ENCODE measurements around the gene CREBBP.

The CREBBP gene

DNA sequence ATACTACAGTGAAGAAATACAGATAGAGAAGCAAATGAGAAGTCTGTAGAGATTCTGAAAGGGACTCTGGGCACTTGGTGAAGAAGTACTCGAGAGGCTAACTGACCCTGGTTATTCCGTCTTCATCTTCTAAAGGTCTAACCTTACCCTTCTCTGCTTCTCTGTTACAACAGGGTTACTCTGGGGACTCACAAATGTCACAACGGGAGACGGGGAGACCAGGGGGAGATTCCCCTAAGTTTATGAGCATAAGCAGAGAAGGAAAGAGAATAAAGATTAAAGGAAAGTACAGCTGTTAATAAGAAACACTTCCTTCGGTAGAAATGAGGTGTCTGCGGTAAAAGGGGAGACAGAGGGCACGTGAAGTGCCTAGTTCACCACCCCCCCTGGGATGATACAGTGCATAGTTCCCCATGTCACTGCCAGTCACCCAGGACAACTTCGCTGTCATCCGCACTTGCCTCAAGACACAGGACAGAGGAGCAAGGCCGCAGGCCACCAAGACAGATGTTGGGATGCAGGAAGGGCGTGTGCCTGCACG lies 88.0 kb downstream of the CREBBP start:
- Histone ChIP-seq H3K27ac (no peak overlapping the region), H3K36me3 (replicated peaks) (peaks cover 24% of the 10 kb centered on the region), H3K27me3 (replicated peaks) (no peaks in the 10 kb centered on the region), H3K4me3 (ENCODE audit: low read depth, low read length) (no peak overlapping the region)
- TF ChIP-seq, protein P1, sequence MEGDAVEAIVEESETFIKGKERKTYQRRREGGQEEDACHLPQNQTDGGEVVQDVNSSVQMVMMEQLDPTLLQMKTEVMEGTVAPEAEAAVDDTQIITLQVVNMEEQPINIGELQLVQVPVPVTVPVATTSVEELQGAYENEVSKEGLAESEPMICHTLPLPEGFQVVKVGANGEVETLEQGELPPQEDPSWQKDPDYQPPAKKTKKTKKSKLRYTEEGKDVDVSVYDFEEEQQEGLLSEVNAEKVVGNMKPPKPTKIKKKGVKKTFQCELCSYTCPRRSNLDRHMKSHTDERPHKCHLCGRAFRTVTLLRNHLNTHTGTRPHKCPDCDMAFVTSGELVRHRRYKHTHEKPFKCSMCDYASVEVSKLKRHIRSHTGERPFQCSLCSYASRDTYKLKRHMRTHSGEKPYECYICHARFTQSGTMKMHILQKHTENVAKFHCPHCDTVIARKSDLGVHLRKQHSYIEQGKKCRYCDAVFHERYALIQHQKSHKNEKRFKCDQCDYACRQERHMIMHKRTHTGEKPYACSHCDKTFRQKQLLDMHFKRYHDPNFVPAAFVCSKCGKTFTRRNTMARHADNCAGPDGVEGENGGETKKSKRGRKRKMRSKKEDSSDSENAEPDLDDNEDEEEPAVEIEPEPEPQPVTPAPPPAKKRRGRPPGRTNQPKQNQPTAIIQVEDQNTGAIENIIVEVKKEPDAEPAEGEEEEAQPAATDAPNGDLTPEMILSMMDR (IDR thresholded peaks at IDR 0.05; ENCODE audit: low read depth, low read length, missing control alignments) = no peak
- in situ Hi-C loops (cut with HindIII; ENCODE audit: low pct_ligation_motif_present, low sequenced_read_pairs) = no loop called here
- no peak for DNase-seq

DNA sequence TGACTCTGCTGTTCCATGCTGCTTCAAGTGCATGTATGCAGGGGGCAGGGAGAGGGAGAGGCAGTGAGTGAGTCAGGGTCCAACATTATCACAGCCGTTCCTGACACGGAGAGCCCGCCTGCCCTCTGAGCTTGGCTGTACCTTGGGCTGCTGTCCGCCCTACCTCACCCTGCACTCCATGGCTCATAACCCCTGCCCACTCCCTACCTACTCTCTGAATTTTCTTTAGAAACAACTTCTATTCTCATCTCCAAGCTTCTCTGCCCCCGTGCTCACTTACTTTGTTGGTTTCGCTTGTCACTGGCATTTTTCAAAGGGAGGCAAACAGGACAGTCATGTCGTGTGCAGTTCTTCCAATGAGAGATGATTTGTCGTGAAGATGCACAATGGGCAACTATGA lies 88.8 kb downstream of the CREBBP start:
- TF ChIP-seq, protein P1 (IDR thresholded peaks at IDR 0.05; ENCODE audit: low read depth, low read length, missing control alignments) = no peak
- DNase-seq = no peak
- no peaks in the 10 kb centered on the region for H3K27me3 ChIP-seq (replicated peaks)
- H3K27ac ChIP-seq = no peak overlapping the region
- H3K36me3 ChIP-seq (replicated peaks) = peaks cover 24% of the 10 kb centered on the region
- H3K4me3 ChIP-seq (ENCODE audit: low read depth, low read length) = no peak overlapping the region
- in situ Hi-C loops (cut with HindIII; ENCODE audit: low pct_ligation_motif_present, low sequenced_read_pairs) = no loop called here

DNA sequence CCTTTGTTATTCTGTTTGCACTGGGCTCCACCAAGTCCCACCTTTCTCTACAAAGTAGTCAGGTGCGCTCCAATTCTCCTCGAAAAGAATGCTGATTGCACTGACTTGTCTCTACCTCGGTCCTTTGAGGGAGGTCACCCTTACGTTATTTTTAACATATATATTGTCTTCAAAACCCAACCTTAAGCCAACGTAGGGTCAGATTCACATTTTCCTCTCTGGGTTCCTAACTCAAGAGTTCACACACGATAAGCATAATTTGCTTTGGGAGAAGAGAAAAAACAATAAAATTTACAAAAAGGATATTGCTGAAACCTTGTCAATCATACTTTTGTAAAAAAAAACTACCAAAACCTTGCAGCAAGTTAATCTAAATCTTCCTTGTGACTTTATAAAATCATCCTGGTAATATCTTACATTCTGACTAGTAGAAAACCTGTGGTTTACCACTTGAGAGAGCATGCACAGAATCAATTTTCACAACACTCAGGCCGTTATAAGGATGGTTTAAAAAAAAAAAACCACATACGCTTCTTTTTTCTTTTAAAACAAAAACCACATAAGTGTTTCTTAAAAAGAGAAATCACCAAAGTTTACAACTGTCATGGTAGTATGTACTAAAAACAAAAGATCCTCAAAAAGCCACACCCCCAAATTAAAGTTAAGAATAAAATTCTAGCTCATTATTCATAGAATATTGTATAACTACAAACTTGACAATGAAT lies 91.0 kb downstream of the CREBBP start:
- TF ChIP-seq, protein P1 (IDR thresholded peaks at IDR 0.05; ENCODE audit: low read depth, low read length, missing control alignments) = no peak
- H3K27ac ChIP-seq = no peak overlapping the region
- H3K36me3 ChIP-seq (replicated peaks) = peaks cover 24% of the 10 kb centered on the region
- in situ Hi-C loops (cut with HindIII; ENCODE audit: low pct_ligation_motif_present, low sequenced_read_pairs) = no loop called here
- H3K4me3 ChIP-seq (ENCODE audit: low read depth, low read length) = no peak overlapping the region
- H3K27me3 ChIP-seq (replicated peaks) = no peaks in the 10 kb centered on the region
- DNase-seq = no peak

DNA sequence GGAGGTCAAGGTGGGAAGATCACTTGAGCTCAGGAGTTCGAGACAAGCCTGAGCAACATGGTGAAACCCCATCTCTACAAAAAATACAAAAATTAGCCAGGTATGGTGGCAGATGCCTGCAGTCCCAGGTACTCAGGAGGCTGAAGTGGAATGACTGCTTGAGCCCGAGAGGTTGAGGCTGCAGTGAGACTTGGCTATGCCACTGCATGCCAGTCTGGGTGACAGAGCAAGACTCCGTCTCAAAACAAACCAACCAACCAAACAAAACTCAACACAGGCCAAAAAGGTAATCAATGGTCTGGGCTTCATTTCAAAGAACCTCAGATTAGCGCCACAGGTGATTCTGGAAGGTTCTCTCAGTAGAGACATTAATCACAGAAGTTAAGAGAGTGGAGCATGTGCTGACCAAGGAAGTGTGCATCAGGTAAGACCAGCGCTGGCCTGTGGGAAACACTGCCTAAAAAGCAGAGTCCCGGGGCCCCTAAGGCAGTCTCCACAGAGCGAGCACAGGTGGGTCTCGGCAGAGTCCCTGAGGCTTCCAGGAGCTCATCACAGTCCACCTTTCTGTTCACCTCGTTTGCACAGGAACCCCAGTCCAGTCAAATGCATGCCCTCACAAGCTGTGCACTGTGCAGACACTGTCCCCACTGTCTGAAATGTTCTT lies 91.7 kb downstream of the CREBBP start:
- in situ Hi-C loops (cut with HindIII; ENCODE audit: low pct_ligation_motif_present, low sequenced_read_pairs) = no loop called here
- TF ChIP-seq, protein P1 (IDR thresholded peaks at IDR 0.05; ENCODE audit: low read depth, low read length, missing control alignments) = no peak
- Histone ChIP-seq H3K27me3 (replicated peaks) (no peaks in the 10 kb centered on the region), H3K27ac (no peak overlapping the region), H3K4me3 (ENCODE audit: low read depth, low read length) (no peak overlapping the region), H3K36me3 (replicated peaks) (peaks cover 24% of the 10 kb centered on the region)
- no peak for DNase-seq

DNA sequence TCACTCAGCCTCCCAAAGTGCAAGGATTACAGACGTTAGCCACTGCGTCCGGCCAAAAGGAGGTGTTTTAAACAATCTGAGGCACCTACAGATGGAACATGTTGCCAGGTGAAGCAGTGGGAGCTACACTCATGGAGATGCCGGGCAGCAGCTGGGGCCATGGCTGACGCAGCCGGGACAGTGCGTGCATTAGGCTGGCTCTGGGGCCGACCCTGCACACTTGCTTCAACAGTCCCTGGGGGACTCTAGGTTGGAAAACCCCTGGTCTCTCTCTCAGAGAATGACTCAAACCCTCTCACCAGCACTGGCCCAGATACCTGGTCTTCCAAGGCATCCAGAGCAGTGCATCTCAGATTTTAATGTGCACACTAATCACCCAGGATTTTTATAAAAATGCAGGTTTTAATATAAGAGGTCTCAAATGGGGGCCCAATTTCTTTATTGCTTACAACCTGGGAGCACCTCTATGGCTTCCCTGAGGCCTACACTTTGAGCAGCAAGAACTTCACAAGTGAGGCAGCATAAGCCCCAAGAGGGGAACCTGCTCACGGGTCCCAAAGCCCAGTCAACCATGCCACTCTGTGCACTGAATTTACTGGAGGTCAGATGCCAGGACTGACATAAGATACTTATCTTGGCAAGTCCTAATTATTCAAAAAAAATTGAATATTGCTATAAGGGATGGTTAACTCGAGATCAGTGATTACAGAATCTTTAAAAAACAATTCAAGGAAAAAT lies 92.4 kb downstream of the CREBBP start:
- DNase-seq = no peak
- in situ Hi-C loops (cut with HindIII; ENCODE audit: low pct_ligation_motif_present, low sequenced_read_pairs) = no loop called here
- TF ChIP-seq, protein P1 (IDR thresholded peaks at IDR 0.05; ENCODE audit: low read depth, low read length, missing control alignments) = no peak
- H3K27ac ChIP-seq = no peak overlapping the region
- H3K4me3 ChIP-seq (ENCODE audit: low read depth, low read length) = no peak overlapping the region
- peaks cover 23% of the 10 kb centered on the region for H3K36me3 ChIP-seq (replicated peaks)
- no peaks in the 10 kb centered on the region for H3K27me3 ChIP-seq (replicated peaks)
